Mesothelial cell of epicardium (in vitro differentiated cells): ENCODE data around the gene PRPF18. TPM values are rescaled to one million over a fixed set of nuclear protein-coding genes. Genes with fewer than 3 reads are reported as not detected.

ENCODE experiments used
- DNase-seq, 2 experiments: peaks; one replicate each; pipeline ENCODE4 v3.0.0; 2021; ENCODE audit warnings: low spot score in 2 of 2; ENCODE audit not compliant: unreplicated experiment in 2 of 2
- H3K27ac Mint-ChIP-seq: 2 replicates; pipeline ENCODE4 v1.8.0; 2021; ENCODE audit warnings: mixed read lengths
- H3K27me3 Mint-ChIP-seq: 2 replicates; pipeline ENCODE4 v1.8.0; 2021; ENCODE audit warnings: low read depth, mixed read lengths
- H3K36me3 Mint-ChIP-seq: 2 replicates; pipeline ENCODE4 v1.8.0; 2021; ENCODE audit warnings: mixed read lengths
- H3K4me1 Mint-ChIP-seq: 2 replicates; pipeline ENCODE4 v1.8.0; 2021; ENCODE audit warnings: mixed read lengths
- H3K4me3 Mint-ChIP-seq: 2 replicates; pipeline ENCODE4 v1.8.0; 2021; ENCODE audit warnings: mild to moderate bottlenecking, moderate library complexity, mixed read lengths
- H3K9me3 Mint-ChIP-seq: 2 replicates; pipeline ENCODE4 v1.8.0; 2021; ENCODE audit warnings: mixed read lengths
- total RNA-seq: library from RNA; stranded (reverse); gene quantifications from 3 replicates; pipeline ENCODE4 v1.2.1, GENCODE V29; 2021
- TF ChIP-seq, protein P1 (sequence below): fragments of 200-600 bp; sonication (generic); IDR thresholded peaks from one replicate; pipeline ENCODE4 v1.5.0; 2021; ENCODE audit warnings: antibody characterized with exemption; ENCODE audit not compliant: unreplicated experiment

PRPF18 gene
- total RNA-seq, 1 donor from 2014 or later, result 18.9 TPM

DNA sequence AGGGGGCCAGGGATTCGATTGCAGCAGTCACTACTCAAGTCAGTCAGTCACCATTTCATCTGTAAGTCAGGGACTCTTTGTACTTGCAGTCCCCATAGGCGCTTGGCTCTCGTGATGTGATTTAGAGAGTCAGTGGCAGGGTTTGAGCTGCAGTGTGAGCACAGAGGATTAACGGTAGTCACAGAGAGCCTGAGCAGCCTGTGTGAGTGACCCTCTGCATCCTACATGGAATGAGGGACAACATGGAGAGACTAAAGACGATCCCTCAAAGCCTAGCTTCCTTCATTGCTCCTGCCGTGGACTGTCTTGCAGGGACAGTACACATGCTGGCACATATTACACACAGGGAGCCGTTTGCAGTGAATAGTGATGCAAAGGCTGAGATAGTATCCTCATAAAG is 56.3 kb downstream of the PRPF18 start:
- peaks cover 68% of the 10 kb centered on the region for H3K36me3 Mint-ChIP-seq
- H3K4me1 Mint-ChIP-seq, result peaks cover 8% of the 10 kb centered on the region
- TF ChIP-seq, protein P1, sequence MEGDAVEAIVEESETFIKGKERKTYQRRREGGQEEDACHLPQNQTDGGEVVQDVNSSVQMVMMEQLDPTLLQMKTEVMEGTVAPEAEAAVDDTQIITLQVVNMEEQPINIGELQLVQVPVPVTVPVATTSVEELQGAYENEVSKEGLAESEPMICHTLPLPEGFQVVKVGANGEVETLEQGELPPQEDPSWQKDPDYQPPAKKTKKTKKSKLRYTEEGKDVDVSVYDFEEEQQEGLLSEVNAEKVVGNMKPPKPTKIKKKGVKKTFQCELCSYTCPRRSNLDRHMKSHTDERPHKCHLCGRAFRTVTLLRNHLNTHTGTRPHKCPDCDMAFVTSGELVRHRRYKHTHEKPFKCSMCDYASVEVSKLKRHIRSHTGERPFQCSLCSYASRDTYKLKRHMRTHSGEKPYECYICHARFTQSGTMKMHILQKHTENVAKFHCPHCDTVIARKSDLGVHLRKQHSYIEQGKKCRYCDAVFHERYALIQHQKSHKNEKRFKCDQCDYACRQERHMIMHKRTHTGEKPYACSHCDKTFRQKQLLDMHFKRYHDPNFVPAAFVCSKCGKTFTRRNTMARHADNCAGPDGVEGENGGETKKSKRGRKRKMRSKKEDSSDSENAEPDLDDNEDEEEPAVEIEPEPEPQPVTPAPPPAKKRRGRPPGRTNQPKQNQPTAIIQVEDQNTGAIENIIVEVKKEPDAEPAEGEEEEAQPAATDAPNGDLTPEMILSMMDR, result no peak
- DNase-seq, result no peak
- no peak overlapping the region for H3K27ac Mint-ChIP-seq
- peaks cover 23% of the 10 kb centered on the region for H3K9me3 Mint-ChIP-seq
- no peak overlapping the region for H3K4me3 Mint-ChIP-seq
- no peaks in the 10 kb centered on the region for H3K27me3 Mint-ChIP-seq

DNA sequence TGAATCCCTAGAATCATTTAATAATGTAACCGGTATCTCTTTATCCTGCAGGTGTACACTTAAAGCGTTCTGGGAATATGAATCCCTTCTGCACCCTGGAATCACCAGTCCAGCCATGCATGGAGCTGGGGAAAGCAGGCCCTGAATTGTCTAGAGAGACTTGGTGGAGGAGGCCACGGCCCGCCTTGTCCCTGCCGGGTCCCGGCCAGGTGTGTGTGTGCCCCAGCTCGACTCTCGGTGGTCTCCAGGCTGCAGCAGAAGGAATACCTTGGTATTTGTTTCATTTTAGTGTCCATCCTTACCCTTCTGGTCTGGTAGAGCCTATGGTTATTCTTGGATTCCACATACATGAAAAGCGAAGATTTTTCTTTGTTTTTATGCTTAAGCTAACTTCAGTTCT is 58.1 kb downstream of the PRPF18 start:
- peaks cover 72% of the 10 kb centered on the region for H3K36me3 Mint-ChIP-seq

DNA sequence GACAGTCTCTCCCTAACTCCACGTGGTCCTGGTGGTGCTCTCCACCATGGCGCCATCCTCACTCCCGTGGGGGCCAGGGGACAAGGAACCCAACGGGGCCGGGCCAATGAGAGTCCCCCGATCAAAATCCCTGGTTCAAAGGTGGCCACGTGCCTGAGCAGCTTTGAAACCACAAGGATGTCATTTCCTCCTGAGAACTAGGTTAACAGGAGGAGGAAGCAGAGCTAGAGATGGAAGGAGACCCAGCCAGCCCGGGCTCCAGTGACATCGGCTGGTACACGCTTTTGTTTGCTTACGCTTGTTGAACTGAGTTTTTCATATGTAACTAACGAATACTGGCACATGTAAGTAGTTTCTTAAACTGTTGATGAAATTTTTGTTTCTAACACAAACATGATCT is 61.7 kb downstream of the PRPF18 start:
- no peaks in the 10 kb centered on the region for H3K27me3 Mint-ChIP-seq
- H3K4me3 Mint-ChIP-seq, result no peak overlapping the region
- peaks cover 15% of the 10 kb centered on the region for H3K4me1 Mint-ChIP-seq
- TF ChIP-seq, protein P1, result no peak
- peaks cover 3% of the 10 kb centered on the region for H3K9me3 Mint-ChIP-seq
- no peak overlapping the region for H3K27ac Mint-ChIP-seq
- H3K36me3 Mint-ChIP-seq, result peaks cover 49% of the 10 kb centered on the region
- DNase-seq, result no peak

More for the DNA sequence above, 58.1 kb downstream of the PRPF18 start:
- Mint-ChIP-seq H3K27me3 (no peaks in the 10 kb centered on the region), H3K27ac (no peak overlapping the region), H3K4me1 (peaks cover 8% of the 10 kb centered on the region), H3K9me3 (peaks cover 23% of the 10 kb centered on the region), H3K4me3 (no peak overlapping the region)
- TF ChIP-seq, protein P1, result no peak
- DNase-seq, result no peak

- peaks cover 49% of the 10 kb centered on the region for H3K36me3 Mint-ChIP-seq
These were observed 63.2 kb downstream of the PRPF18 start for GRCh38 chr10:13649844-13650520.

DNA sequence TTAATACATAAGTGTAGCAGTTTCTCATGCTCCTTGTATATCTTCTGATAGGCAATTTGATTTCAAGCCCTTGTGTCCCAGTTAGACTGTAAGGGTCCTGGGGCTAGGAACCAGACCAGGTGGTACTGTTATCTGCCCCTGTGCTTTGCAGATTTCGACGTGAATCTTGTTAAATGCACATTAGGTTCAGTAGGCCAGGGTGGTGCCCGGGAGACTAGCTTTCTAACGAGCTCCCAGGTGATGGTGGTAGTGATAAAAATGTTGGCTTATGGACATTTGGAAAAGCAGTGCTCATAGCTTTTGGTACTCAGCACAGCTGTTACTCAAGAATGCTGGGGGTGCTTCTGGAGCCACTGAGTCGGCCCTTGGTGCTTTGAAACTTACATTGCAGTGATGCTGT is 64.2 kb downstream of the PRPF18 start:
- TF ChIP-seq, protein P1, result no peak
- H3K27ac Mint-ChIP-seq, result peak overlapping the region; percentile 50
- H3K4me3 Mint-ChIP-seq, result no peak overlapping the region
- H3K27me3 Mint-ChIP-seq, result no peaks in the 10 kb centered on the region
- H3K9me3 Mint-ChIP-seq, result no peaks in the 10 kb centered on the region
- H3K4me1 Mint-ChIP-seq, result peaks cover 8% of the 10 kb centered on the region
- H3K36me3 Mint-ChIP-seq, result peaks cover 44% of the 10 kb centered on the region
- DNase-seq, result no peak

More at GRCh38 chr10:13649844-13650520, 63.2 kb downstream of the PRPF18 start:
- Mint-ChIP-seq H3K4me1 (peaks cover 11% of the 10 kb centered on the region), H3K27ac (no peak overlapping the region), H3K9me3 (peaks cover 3% of the 10 kb centered on the region), H3K27me3 (no peaks in the 10 kb centered on the region), H3K4me3 (no peak overlapping the region)
- TF ChIP-seq, protein P1, result no peak
- no peak for DNase-seq
